GM23338 (cell line): Measurements from ENCODE around the gene SLC9A2.
A peak's percentile ranks its signal among the peaks of the same experiment; 100 is the strongest.

Experiments used
- CTCF ChIP-seq, 2 experiments: fragments of 200-600 bp in 1 of 2; sonication (generic) in 1 of 2; conservative IDR thresholded peaks; 2 replicates each; pipeline versions ENCODE4 v1.5.1 to v1.6.1; 2016 to 2017; ENCODE audit warnings: antibody characterized with exemption in 2 of 2, low read depth in 2 of 2, mild to moderate bottlenecking in 2 of 2, moderate library complexity in 1 of 2
- POLR2AphosphoS5 ChIP-seq: IDR thresholded peaks from 2 replicates; pipeline ENCODE4 v1.6.1; 2016; ENCODE audit warnings: antibody characterized with exemption, low read depth

- TF ChIP-seq CTCF (conservative IDR thresholded peaks at IDR 0.05; ENCODE audit: low read depth in 2 of 2) (peak; percentile 56 to 67), POLR2AphosphoS5 (no peak)
These were observed 84.4 kb downstream of the SLC9A2 start for GRCh38 chr2:102703748-102704147.
